Hepatocyte (in vitro differentiated cells): ENCODE results near the gene ZNF692. TPM values are rescaled to one million over a fixed set of nuclear protein-coding genes. Genes with fewer than 3 reads are reported as not detected.

Experiments
- DNase-seq: peaks from one replicate; pipeline ENCODE4 v3.0.0-alpha.2; 2016; ENCODE audit warnings: low spot score
- H2AFZ ChIP-seq: fragments of 200-600 bp; sonication (generic); 2 replicates; pipeline ENCODE4 v1.6.0; 2016; ENCODE audit warnings: antibody characterized with exemption, mild to moderate bottlenecking
- H3K27ac ChIP-seq: fragments of 200-600 bp; sonication (generic); 2 replicates; pipeline ENCODE4 v1.5.1; 2016; ENCODE audit warnings: mild to moderate bottlenecking
- H3K27me3 ChIP-seq: fragments of 200-600 bp; sonication (generic); 2 replicates; pipeline ENCODE4 v1.6.1; 2016
- H3K36me3 ChIP-seq: fragments of 200-600 bp; sonication (generic); replicated peaks from 2 replicates; pipeline ENCODE4 v1.5.1; 2016; ENCODE audit warnings: low read depth; ENCODE audit not compliant: insufficient read depth
- H3K4me1 ChIP-seq: fragments of 200-600 bp; sonication (generic); 2 replicates; pipeline ENCODE4 v1.5.1; 2016; ENCODE audit warnings: mild to moderate bottlenecking, moderate library complexity; ENCODE audit not compliant: insufficient read depth
- H3K4me2 ChIP-seq: fragments of 200-600 bp; sonication (generic); 2 replicates; pipeline ENCODE4 v1.6.0; 2016
- H3K4me3 ChIP-seq: fragments of 200-600 bp; sonication (generic); 2 replicates; pipeline ENCODE4 v1.5.1; 2016; ENCODE audit warnings: mild to moderate bottlenecking
- H3K79me2 ChIP-seq: fragments of 200-600 bp; sonication (generic); 2 replicates; pipeline ENCODE4 v1.6.0; 2017; ENCODE audit warnings: mild to moderate bottlenecking
- H3K9me2 ChIP-seq: fragments of 200-600 bp; sonication (generic); replicated peaks from 2 replicates; pipeline ENCODE4 v1.6.0; 2017; ENCODE audit warnings: mild to moderate bottlenecking; ENCODE audit not compliant: insufficient read depth
- H3K9me3 ChIP-seq: fragments of 200-600 bp; sonication (generic); 2 replicates; pipeline ENCODE4 v1.5.1; 2016; ENCODE audit warnings: low read depth, mild to moderate bottlenecking
- H4K20me1 ChIP-seq: fragments of 200-600 bp; sonication (generic); 2 replicates; pipeline ENCODE4 v1.6.0; 2016; ENCODE audit warnings: mild to moderate bottlenecking; ENCODE audit not compliant: insufficient read depth, poor library complexity, severe bottlenecking
- EZH2 ChIP-seq: fragments of 200-600 bp; sonication (generic); IDR thresholded peaks from 2 replicates; pipeline ENCODE4 v1.6.1; 2016; ENCODE audit warnings: antibody characterized with exemption, mild to moderate bottlenecking, borderline replicate concordance
- EZH2phosphoT487 ChIP-seq: fragments of 200-600 bp; sonication (generic); IDR thresholded peaks from one replicate; pipeline ENCODE4 v1.6.1; 2018; ENCODE audit warnings: antibody characterized with exemption, mild to moderate bottlenecking, low read depth, moderate library complexity; ENCODE audit not compliant: unreplicated experiment, severe bottlenecking
- WGBS: methylation state at CpG from one replicate; pipeline ENCODE4 v1.1.6; 2016; ENCODE audit warnings: low lambda C conversion rate; ENCODE audit errors: missing lambda C conversion rate; 5-methylcytosine and 5-hydroxymethylcytosine counted together
- polyA plus RNA-seq: library from polyadenylated mRNA; unstranded; fragments of >200 nt; fragmentation: Nextera tagmentation; extraction: Ambion mirVana; gene quantifications from 2 replicates; pipeline ENCODE4 v1.2.1, GENCODE V29; 2016
- total RNA-seq: library from RNA; depleted of rRNA; stranded (reverse); fragments of >200 nt; gene quantifications from 2 replicates; pipeline ENCODE4 v1.2.3, GENCODE V29; 2014
- TF ChIP-seq, protein P1 (sequence below): fragments of 200-600 bp; sonication (generic); IDR thresholded peaks from 2 replicates; pipeline ENCODE4 v1.5.1; 2016; ENCODE audit warnings: antibody characterized with exemption, mild to moderate bottlenecking; ENCODE audit not compliant: poor library complexity

ZNF692 gene
- total and polyA plus RNA-seq, 2 experiments from 2014 or later = 42.1 to 60.8 TPM

DNA sequence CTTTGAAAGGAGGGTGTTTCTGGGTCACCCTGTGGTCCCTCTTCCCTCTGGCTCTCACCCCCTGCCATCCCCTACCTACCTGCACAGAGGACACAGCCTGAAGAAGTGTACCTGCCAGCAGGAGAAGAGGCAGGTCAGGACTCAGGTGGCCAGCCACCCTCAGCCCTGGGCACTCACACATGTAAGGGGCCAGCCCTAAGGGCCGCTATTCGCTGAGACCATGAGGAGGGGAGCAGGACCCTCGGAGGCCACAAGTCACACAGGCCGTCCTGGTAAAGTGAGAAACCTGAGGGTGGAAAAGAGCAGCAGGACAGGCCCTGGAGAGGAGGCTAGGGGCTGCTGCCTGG is 1.2 kb downstream of the ZNF692 start:
- peaks cover 16% of the 10 kb centered on the region for H3K4me1 ChIP-seq
- no peaks in the 10 kb centered on the region for H3K9me2 ChIP-seq
- no peak for DNase-seq
- 10% methylated on average over 4 of the region's 4 CpGs for WGBS
- TF ChIP-seq, protein P1, sequence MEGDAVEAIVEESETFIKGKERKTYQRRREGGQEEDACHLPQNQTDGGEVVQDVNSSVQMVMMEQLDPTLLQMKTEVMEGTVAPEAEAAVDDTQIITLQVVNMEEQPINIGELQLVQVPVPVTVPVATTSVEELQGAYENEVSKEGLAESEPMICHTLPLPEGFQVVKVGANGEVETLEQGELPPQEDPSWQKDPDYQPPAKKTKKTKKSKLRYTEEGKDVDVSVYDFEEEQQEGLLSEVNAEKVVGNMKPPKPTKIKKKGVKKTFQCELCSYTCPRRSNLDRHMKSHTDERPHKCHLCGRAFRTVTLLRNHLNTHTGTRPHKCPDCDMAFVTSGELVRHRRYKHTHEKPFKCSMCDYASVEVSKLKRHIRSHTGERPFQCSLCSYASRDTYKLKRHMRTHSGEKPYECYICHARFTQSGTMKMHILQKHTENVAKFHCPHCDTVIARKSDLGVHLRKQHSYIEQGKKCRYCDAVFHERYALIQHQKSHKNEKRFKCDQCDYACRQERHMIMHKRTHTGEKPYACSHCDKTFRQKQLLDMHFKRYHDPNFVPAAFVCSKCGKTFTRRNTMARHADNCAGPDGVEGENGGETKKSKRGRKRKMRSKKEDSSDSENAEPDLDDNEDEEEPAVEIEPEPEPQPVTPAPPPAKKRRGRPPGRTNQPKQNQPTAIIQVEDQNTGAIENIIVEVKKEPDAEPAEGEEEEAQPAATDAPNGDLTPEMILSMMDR = no peak
- no peak for TF ChIP-seq EZH2phosphoT487
- no peak for TF ChIP-seq EZH2
- no peaks in the 10 kb centered on the region for H3K9me3 ChIP-seq
- H3K36me3 ChIP-seq = no peaks in the 10 kb centered on the region
- H3K4me3 ChIP-seq = peak overlapping the region; percentile 60
- H3K27me3 ChIP-seq = no peaks in the 10 kb centered on the region
- H2AFZ ChIP-seq = peak overlapping the region; percentile 88
- peak overlapping the region; percentile 86 for H3K27ac ChIP-seq
- no peaks in the 10 kb centered on the region for H4K20me1 ChIP-seq
- H3K4me2 ChIP-seq = peak overlapping the region; percentile 100
- peaks cover 18% of the 10 kb centered on the region for H3K79me2 ChIP-seq

DNA sequence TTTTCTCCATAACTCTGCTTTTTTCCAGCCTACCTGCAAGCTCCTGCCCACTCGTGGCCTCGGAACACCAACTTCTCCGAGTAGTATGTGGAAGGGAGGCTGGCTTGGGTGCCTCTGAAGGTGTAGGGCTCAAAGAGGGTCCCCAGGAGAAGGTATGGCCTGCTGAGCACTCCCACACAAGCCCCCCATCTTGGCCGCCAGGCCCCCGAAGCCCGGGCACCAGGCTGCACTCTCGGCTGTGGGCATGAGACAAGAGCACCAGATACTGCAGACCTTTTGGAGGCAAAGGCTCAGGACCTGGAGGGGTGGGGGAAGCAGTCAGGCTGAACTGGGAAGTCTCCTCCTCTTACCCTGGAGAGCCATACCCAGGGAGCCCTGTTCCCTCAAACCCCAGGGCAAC is 1.7 kb downstream of the ZNF692 start:
- Histone ChIP-seq H3K4me2 (peak overlapping the region; percentile 100), H4K20me1 (no peaks in the 10 kb centered on the region), H3K79me2 (peaks cover 18% of the 10 kb centered on the region), H3K27me3 (no peaks in the 10 kb centered on the region), H2AFZ (no peak overlapping the region), H3K4me1 (peaks cover 16% of the 10 kb centered on the region), H3K9me2 (no peaks in the 10 kb centered on the region), H3K4me3 (no peak overlapping the region), H3K36me3 (no peaks in the 10 kb centered on the region), H3K9me3 (no peaks in the 10 kb centered on the region), H3K27ac (peak overlapping the region; percentile 86)
- TF ChIP-seq EZH2 = no peak
- no peak for TF ChIP-seq EZH2phosphoT487
- TF ChIP-seq, protein P1 = no peak
- no peak for DNase-seq
- WGBS = 85% methylated on average over 7 of the region's 7 CpGs

DNA sequence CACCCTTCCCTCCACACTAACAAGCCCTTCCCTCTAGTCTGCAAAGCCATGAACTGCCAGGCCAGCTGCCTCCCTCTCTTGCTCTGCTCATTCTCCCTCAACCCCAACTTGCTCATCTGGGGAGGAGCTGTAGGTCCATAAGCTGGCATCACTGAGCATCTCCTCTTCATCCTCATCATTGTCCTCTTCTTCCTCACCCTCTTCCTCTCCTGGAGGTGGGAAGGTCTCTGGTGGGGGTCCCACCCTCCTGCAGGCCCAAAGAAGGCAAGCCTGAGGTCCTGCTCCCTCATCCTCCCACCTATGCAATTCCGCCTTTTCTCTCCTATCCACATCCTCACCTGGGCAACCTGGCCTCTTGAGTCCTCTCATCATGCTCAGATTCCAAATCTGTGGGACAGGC is 2.7 kb downstream of the ZNF692 start:
- Histone ChIP-seq H3K79me2 (peaks cover 18% of the 10 kb centered on the region), H2AFZ (no peak overlapping the region), H3K27ac (no peak overlapping the region), H3K4me3 (no peak overlapping the region), H3K9me2 (no peaks in the 10 kb centered on the region), H4K20me1 (no peaks in the 10 kb centered on the region), H3K4me1 (peaks cover 16% of the 10 kb centered on the region), H3K36me3 (no peaks in the 10 kb centered on the region), H3K4me2 (no peak overlapping the region), H3K27me3 (no peaks in the 10 kb centered on the region), H3K9me3 (no peaks in the 10 kb centered on the region)
- 100% methylated on average over 1 of the region's 1 CpG for WGBS
- DNase-seq = no peak
- TF ChIP-seq EZH2phosphoT487 (no peak), EZH2 (no peak)
- TF ChIP-seq, protein P1 = no peak

DNA sequence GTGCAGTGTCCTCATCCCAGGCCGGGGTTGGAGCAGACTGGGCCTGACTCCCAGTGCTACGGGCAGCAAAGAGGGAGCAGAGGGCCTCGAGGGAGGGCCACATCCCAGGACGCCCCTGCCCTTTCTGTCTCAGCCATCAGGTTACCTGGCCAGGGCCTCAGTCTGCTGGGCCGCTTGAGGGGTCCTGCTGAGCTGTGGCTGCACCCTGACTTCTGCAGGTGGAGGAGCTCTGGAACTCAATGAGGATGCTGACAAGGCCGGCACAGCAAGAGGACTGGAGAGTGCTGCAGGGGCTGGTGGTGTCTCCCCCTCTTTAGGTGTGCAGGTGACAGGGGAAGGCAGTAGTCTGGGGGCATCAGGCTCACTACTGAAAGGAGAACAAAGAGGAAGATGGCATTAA is 3.3 kb downstream of the ZNF692 start:
- no peak for TF ChIP-seq EZH2phosphoT487
- TF ChIP-seq EZH2 = no peak
- TF ChIP-seq, protein P1 = no peak
- no peak for DNase-seq
- Histone ChIP-seq H3K4me3 (no peak overlapping the region), H3K9me3 (no peaks in the 10 kb centered on the region), H3K36me3 (no peaks in the 10 kb centered on the region), H3K9me2 (no peaks in the 10 kb centered on the region), H3K4me1 (peaks cover 16% of the 10 kb centered on the region), H3K79me2 (peaks cover 18% of the 10 kb centered on the region), H4K20me1 (no peaks in the 10 kb centered on the region), H3K4me2 (no peak overlapping the region), H3K27ac (no peak overlapping the region), H3K27me3 (no peaks in the 10 kb centered on the region), H2AFZ (no peak overlapping the region)
- 92% methylated on average over 6 of the region's 6 CpGs for WGBS
